DMS153 (cell line): Measurements from ENCODE around the gene FH.

Source experiments
- DNase-seq: peaks from one replicate; lab custom pipeline; 2025; lab: John Stamatoyannopoulos, UW

The FH gene

GRCh38 chr1:241519308-241520079, at the start of gene FH:
Gene FH, minus strand, starts transcription at chr1:241519755. Its CDS starts 33 bp downstream, at chr1:241519722.
- peak; percentile 100 for DNase-seq

GRCh38 chr1:241560849-241561187, 41.3 kb upstream of the FH start:
- no peak for DNase-seq

- DNase-seq: no peak
Measured at GRCh38 chr1:241560146-241560848, 40.7 kb upstream of the FH start.

GRCh38 chr1:241557551-241558193, 38.1 kb upstream of the FH start:
- no peak for DNase-seq

GRCh38 chr1:241557031-241557430, 37.5 kb upstream of the FH start:
- no peak for DNase-seq

GRCh38 chr1:241555526-241555925, 36.0 kb upstream of the FH start:
- DNase-seq: no peak

- no peak for DNase-seq
Measured at GRCh38 chr1:241553886-241554592, 34.5 kb upstream of the FH start.

- no peak for DNase-seq
Measured at GRCh38 chr1:241551759-241552638, 32.4 kb upstream of the FH start.

GRCh38 chr1:241550318-241550717, 30.8 kb upstream of the FH start:
- DNase-seq: no peak

- DNase-seq: no peak
Measured at GRCh38 chr1:241548008-241548407, 28.5 kb upstream of the FH start.

GRCh38 chr1:241542199-241542907, 22.8 kb upstream of the FH start:
- no peak for DNase-seq

- DNase-seq: no peak
Measured at GRCh38 chr1:241536969-241537368, 17.4 kb upstream of the FH start.

- no peak for DNase-seq
Measured at GRCh38 chr1:241536304-241536703, 16.7 kb upstream of the FH start.

GRCh38 chr1:241533326-241534115, 14.0 kb upstream of the FH start:
- no peak for DNase-seq

- no peak for DNase-seq
Measured at GRCh38 chr1:241532864-241533263, 13.3 kb upstream of the FH start.

- DNase-seq: no peak
Measured at GRCh38 chr1:241532162-241532531, 12.6 kb upstream of the FH start, which contains the start of gene KMO. Gene KMO, plus strand, starts transcription at chr1:241532378. Its CDS starts 67 bp downstream, at chr1:241532445.

GRCh38 chr1:241531195-241532161, 11.9 kb upstream of the FH start:
- DNase-seq: peak; percentile 84

GRCh38 chr1:241527146-241527545, 7.6 kb upstream of the FH start:
- no peak for DNase-seq

- DNase-seq: no peak
Measured at GRCh38 chr1:241525026-241525425, 5.5 kb upstream of the FH start.
